RPMI7951 (cell line): Measurements from ENCODE around the gene BBLN. TPM values are rescaled to one million over a fixed set of nuclear protein-coding genes. Genes with fewer than 3 reads are reported as not detected.

Experiments
- DNase-seq: peaks from one replicate; pipeline ENCODE4 v3.0.0-alpha.2; 2012; ENCODE audit warnings: low read depth
- total RNA-seq: library from RNA; depleted of rRNA; stranded (reverse); fragments of >200 nt; shearing (Covaris generic); gene quantifications from 2 replicates; pipeline ENCODE4 v1.2.3, GENCODE V29; 2014

The BBLN gene
- total RNA-seq, 1 experiment from 2014 or later = 97.3 TPM

DNA sequence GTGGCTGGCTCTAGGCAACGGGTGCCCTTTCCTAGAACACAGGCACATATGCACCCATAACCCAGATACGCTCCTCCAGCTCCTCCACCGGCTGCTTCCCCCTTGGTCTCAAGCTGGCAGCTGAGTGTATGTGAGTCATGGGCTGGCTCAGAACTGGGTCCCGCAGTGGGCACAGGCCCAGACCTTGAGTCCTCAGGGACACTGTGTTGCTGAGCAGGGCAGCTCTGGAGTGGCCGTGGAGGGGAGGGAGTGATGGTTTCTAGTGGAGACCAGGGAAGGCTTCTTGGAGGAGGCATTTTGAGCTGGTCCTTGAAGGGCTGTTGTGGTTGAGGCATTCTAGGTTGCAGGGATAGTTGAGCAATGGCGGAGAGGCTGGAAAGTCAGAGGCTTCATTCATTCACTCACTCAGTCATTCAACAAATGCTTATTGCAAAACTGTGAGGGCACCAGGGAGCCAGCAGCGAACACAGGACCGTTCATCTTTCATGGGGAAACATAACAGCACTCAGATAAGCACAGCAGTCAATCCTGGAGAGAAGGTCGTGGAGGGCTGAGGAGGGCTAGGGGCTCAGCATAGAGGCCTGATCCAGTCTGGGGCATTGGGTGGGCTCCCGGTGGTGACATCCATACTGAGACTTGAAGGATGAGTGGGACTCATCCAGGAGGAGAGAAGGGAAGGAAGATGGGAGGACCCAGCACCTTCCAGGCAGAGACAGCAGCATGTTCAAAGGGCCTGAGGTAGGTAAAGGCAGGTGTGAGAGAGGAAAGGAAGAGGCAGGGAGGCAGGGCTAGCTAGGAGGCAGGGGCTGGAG is 2.4 kb downstream of the BBLN start:
- peak; percentile 47 for DNase-seq

GRCh38 chr9:128163027-128163515 is 3.0 kb downstream of the BBLN start:
- DNase-seq = no peak

DNA sequence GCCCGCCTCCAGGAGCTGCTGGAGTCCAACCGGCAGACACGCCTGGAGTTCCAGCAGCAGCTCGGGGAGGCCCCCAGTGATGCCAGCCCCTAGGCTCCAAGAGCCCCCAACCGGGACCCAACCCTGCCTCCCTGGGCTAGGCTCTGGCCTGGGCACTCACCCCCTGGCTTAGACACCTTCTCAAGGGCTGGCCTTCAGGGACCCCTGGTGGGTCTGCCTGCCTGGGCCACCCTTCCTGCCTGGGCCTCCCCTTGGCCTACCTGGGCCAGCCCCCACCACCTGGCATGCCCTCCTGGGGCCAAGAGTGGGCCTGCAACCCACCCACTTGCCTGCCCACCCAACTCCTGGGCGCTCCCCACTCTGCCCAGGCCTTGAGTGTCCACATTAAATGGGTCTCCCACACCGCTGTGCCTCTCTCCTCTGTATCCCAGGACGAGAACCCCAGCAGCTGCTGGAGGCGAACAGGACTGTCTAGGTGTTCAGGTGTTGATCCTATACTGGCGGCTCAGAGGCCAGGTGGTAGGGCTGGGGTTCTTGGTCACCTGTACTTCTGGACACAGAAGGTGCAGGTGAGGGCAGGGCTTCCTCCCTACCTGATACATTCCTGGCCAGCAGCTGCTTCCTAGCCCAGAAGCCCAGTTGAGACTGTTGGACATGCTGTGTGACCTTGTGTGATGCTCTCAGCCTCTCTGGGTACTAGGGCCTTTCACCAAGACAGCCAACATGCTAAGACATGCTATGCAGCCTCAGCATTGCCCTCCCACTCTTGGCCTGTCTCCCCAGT is 3.6 kb downstream of the BBLN start:
- DNase-seq = no peak

- DNase-seq = no peak
These were observed 4.3 kb downstream of the BBLN start for GRCh38 chr9:128164307-128164885.

DNA sequence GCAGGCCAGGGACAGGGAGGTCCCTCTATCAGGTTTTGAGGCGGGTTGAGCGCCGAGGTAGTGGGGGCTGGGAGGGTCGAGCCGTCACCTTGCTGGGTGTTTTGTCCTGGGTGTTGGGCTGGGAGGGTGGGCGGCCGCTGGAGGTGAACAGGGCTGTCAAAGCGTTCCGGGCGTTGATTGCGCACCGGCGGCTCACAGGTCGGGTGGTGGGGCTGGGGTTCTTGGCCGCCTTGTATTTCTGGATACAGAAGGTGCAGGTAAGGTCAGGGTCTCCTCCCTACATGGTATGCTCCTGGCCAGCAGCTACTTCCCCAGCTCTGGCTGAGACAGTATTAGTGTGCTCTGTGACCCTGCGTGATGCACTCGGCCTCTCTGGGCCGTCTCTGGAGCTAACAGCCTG is 6.1 kb downstream of the BBLN start:
- DNase-seq = no peak

DNA sequence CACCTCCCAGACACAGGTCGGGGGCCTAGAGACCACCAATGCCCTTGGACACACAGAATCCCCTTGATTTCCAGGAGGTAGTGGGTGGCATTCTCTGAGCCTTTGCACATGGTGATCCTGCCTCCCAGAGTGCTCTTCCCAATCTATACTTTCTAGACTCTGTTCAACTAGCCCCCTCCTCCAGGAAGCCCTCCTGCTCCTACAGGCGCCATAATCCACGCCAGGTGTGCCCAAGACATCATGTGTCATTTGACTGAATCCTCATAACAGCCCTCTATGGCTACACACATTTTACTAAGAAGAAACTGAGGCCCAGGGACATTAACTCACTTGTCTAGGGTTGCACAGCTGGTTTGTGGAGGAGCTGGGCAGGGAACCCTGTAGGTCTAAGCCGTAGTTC is 7.1 kb downstream of the BBLN start:
- DNase-seq = no peak

- DNase-seq = no peak
These were observed 8.8 kb downstream of the BBLN start for GRCh38 chr9:128168731-128169308.

GRCh38 chr9:128169492-128169891 is 9.4 kb downstream of the BBLN start:
- no peak for DNase-seq

- no peak for DNase-seq
These were observed 9.9 kb downstream of the BBLN start for GRCh38 chr9:128169925-128170324.

DNA sequence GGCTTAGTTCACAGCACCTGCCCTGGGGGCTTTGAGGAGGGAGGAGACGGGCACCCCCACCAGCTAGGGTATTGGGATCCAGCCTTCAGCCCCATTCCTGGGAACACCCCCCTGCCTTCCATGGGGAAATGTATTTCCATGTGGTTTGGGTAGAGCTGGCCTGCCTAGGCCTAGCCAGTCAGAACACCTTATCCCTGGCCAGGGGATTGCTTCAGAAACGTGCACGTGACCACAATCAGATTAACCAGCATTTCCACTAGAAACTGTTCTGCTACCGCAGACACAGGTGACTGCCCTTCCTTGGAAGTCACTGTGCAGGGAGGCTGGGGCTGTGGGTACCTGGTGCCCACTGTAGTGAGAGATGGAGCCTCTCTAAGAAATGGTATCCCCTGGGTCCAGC is 14.0 kb downstream of the BBLN start:
- DNase-seq = no peak

- DNase-seq = no peak
These were observed 15.1 kb downstream of the BBLN start for GRCh38 chr9:128175102-128175563.

- DNase-seq = no peak
These were observed 15.7 kb downstream of the BBLN start for GRCh38 chr9:128175726-128176125.

- no peak for DNase-seq
These were observed 18.9 kb downstream of the BBLN start for GRCh38 chr9:128178806-128179431.

DNA sequence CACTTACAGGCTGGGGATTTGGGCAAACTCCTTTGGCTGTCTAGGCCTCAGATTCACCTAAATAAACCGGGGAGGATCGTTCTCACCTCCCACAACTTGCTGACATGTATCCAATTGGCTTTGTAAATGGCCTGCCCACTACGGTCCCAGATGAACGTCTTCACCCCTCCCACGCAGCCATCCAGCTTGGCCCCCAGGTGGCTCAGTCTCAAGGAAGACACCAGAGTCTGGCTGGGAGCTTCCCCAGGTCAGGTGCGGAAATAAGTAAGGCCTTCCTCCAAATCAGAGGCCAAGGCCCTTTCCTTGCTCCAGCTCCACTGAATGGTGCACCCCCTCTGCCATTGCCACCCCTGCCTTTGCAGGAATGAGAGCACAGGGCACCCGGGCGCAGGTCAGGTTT is 19.9 kb downstream of the BBLN start:
- DNase-seq = no peak

DNA sequence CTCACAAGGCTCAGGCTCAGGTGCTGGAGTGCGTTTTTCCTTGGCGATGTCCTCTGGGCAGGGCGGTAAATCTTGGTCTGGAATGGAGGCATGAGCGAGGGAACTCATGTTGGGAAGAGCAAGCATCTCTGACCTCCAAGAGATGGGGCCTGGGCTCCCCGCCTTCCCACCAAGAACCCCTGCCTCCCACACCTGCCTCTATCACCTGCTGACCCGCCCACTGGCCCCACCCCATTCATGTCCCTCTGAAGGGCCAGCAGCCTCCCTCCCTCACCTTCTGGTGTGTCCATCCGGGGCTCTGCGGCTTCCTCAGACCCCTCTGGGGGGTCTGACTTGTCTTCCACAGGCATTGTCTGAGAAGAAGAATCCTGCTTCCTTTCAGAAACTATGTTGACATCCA is 20.4 kb downstream of the BBLN start:
- DNase-seq = no peak

DNA sequence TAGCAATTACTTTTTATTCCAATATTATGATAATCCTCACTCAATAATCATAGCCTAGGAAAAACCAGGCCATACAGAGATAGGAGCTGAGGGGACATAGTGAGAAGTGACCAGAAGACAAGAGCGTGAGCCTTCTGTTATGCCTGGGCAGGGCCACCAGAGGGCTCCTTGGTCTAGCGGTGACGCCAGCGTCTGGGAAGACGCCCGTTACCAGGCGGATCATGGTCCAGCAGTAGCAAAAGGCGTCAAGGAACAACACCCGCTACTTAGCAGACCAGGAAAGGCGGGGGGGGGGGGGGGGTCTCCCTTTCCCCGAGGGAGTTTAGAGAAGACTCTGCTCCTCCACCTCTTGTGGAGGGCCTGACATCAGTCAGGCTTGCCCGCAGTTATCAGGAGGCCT is 21.4 kb downstream of the BBLN start:
- peak; percentile 29 for DNase-seq

DNA sequence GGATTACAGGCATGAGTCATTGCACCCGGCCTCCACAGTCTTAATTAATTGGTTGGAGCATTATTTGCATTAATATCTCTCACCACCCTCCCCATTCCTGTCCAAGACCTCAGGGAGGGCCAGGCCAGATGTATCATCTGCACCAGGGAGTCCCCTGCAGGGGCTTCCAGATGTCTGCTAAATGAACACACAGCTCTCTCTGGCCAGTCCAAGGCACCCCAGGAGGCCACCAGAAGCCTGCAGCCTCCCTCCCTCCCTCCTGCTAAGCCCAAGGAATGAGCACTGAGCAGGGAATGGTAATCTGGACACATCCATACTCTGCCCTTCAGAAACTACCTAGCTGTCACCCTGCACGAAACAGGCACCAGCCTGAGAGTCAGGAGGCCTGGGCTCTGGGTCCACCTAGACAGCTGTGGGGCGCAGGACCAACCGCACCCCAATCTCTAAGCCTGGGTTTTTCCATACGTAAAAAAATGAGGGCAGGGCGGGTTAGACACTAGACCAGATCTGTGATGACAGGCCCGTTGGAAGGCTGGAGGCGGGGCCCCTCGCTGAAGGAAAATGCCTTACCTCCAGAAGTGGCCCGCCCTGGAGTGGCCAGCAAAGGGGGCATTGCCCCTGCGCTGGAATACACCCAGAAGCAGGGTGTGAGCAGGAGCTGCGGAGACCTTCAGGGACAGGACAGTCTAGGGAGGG is 23.0 kb downstream of the BBLN start:
- DNase-seq = no peak

- no peak for DNase-seq
These were observed 26.2 kb downstream of the BBLN start for GRCh38 chr9:128185979-128186965.

- DNase-seq = no peak
These were observed 27.3 kb downstream of the BBLN start for GRCh38 chr9:128187361-128187760.

DNA sequence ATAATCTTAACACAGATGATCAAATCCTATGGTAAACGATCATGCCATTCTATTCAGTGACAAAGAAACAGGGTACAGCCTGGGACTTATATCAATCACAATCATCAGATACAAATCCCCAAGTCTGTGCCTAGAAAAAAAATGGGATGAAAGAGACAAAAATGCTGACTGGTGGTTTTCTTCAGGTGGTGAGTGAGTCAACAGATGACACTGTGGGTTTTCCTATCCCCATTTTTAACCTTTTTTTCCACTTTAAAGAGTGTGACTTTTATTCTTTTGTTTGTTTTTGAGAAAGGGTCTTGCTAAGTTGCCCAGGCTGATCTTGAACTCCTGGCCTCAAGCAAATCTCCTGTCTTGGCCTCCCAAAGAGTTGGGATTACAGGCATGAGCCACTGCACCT is 28.1 kb downstream of the BBLN start:
- no peak for DNase-seq
